Thyroid gland (tissue), 4 donors: ENCODE results near the gene MYADM.

Experiments
- CTCF ChIP-seq, 6 experiments: fragments of 200-600 bp in 3 of 6; fragments of 450-650 bp in 3 of 6; sonication (generic) in 3 of 6; IDR thresholded peaks; one replicate each; pipeline ENCODE4 v1.5.1; 2016 to 2019; ENCODE audit warnings: antibody characterized with exemption in 6 of 6, mild to moderate bottlenecking in 2 of 6, inconsistent platforms in 1 of 6, moderate library complexity in 1 of 6
- POLR2A ChIP-seq, 2 donors: fragments of 450-650 bp; IDR thresholded peaks; one replicate each; pipeline ENCODE4 v1.6.1; 2017; ENCODE audit warnings: antibody characterized with exemption in 2 of 2, mild to moderate bottlenecking in 2 of 2, moderate library complexity in 1 of 2

GRCh38 chr19:53865523-53865917 is 2.2 kb upstream of the MYADM start:
- TF ChIP-seq CTCF (IDR thresholded peaks at IDR 0.05) = no peak
- TF ChIP-seq POLR2A (IDR thresholded peaks at IDR 0.05) = no peak
